H1 (cell line): ENCODE measurements around the gene LRRFIP1. TPM values are rescaled to one million over a fixed set of nuclear protein-coding genes. Genes with fewer than 3 reads are reported as not detected.

ENCODE experiments used
- CHD7 ChIP-seq: fragments of 300-600 bp; sonication (generic); IDR thresholded peaks from 2 replicates; pipeline ENCODE4 v1.7.1; 2012; ENCODE audit warnings: low read length, moderate library complexity, mild to moderate bottlenecking, inconsistent platforms; ENCODE audit not compliant: insufficient replicate concordance
- CTBP2 ChIP-seq: IDR thresholded peaks from 2 replicates; pipeline ENCODE4 v1.7.0; 2011; ENCODE audit warnings: borderline replicate concordance, mild to moderate bottlenecking, moderate library complexity, mixed read lengths, low read length; ENCODE audit not compliant: insufficient read depth, insufficient read length
- SIX5 ChIP-seq: IDR thresholded peaks from 2 replicates; pipeline ENCODE4 v1.6.1; 2011; ENCODE audit warnings: mild to moderate bottlenecking, low read depth, low read length
- SP1 ChIP-seq: IDR thresholded peaks from 2 replicates; pipeline ENCODE4 v1.6.1; 2011; ENCODE audit warnings: low read depth, low read length
- SRF ChIP-seq: IDR thresholded peaks from 2 replicates; pipeline ENCODE4 v1.6.1; 2011; ENCODE audit warnings: mild to moderate bottlenecking, low read depth, low read length, moderate library complexity
- SUZ12 ChIP-seq: fragments of 200-600 bp; sonication (generic); IDR thresholded peaks from 2 replicates; pipeline ENCODE4 v1.6.1; 2012; ENCODE audit warnings: mild to moderate bottlenecking, inconsistent platforms, low read length, moderate library complexity, mixed read lengths
- TAF1 ChIP-seq: IDR thresholded peaks from 2 replicates; pipeline ENCODE4 v1.6.1; 2011; ENCODE audit warnings: mild to moderate bottlenecking, low read depth, low read length
- TAF7 ChIP-seq: optimal IDR thresholded peaks from 2 replicates; pipeline ENCODE3; 2011; ENCODE audit warnings: low read depth, mild to moderate bottlenecking, inconsistent platforms, low read length, moderate library complexity, borderline replicate concordance
- TBP ChIP-seq: IDR thresholded peaks from 2 replicates; pipeline ENCODE4 v1.6.1; 2011; ENCODE audit warnings: low read depth, low read length, improper control_type of control experiment
- polyA plus RNA-seq, 7 experiments: library from polyadenylated mRNA; depleted of rRNA in 3 of 7; stranded (reverse) in 5 of 7; unstranded in 2 of 7; fragments of >200 nt in 5 of 7; fragments of 200-250 nt in 2 of 7; gene quantifications; 1 replicate in 5 of 7; 2 replicates in 1 of 7; 4 replicates in 1 of 7; pipeline versions ENCODE4 v1.2.1 to v1.2.3, GENCODE V29; 2011 to 2013; ENCODE audit warnings: missing spikeins in 2 of 7, mixed read lengths in 2 of 7
- total RNA-seq: library from RNA; stranded (reverse); fragmentation: NEBNext Ultra II Directional; extraction: Animal tissue kit (Norgen Biotek cat#: 25700); gene quantifications from 2 replicates; pipeline ENCODE4 v1.2.1, GENCODE V29; 2021
- TF ChIP-seq, protein P1 (sequence below): IDR thresholded peaks from 2 replicates; pipeline ENCODE4 v1.6.1; 2012; ENCODE audit warnings: inconsistent platforms

LRRFIP1 gene
- total and polyA plus RNA-seq, 2 of the 8 experiments (the other 6 are each of a cell fraction or from before 2014, with no cell fraction given), result 12.1 to 75.8 TPM

GRCh38 chr2:237612527-237613357, 14.6 kb upstream of the LRRFIP1 start (continued):
- TF ChIP-seq CHD7, result no peak
- no peak for TF ChIP-seq SUZ12
- no peak for TF ChIP-seq CTBP2
- TF ChIP-seq SRF, result no peak
- TF ChIP-seq TAF1, result no peak
- TF ChIP-seq, protein P1, sequence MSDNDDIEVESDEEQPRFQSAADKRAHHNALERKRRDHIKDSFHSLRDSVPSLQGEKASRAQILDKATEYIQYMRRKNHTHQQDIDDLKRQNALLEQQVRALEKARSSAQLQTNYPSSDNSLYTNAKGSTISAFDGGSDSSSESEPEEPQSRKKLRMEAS, result no peak
- TF ChIP-seq TAF7, result no peak
- TF ChIP-seq TBP, result no peak
- no peak for TF ChIP-seq SIX5
- TF ChIP-seq SP1, result no peak
